Cerebellar nuclear complex (tissue), 1 donor: ENCODE measurements around the gene UBE2K.
"Not testable (repeated sequence)": the region's sequence is repeated elsewhere in the genome, so short reads cannot be mapped to it uniquely, and the experiment has no call there.

Source experiments
- DNase-seq, 2 experiments: peaks; one replicate each; lab custom pipeline; 2025; lab: John Stamatoyannopoulos, UW

UBE2K gene

GRCh38 chr4:39730072-39730471 is 32.1 kb downstream of the UBE2K start:
- DNase-seq: no peak

- no peak for DNase-seq
These were observed 34.0 kb downstream of the UBE2K start for GRCh38 chr4:39731908-39732307.

GRCh38 chr4:39732728-39733127 is 34.8 kb downstream of the UBE2K start:
- DNase-seq: no peak

DNA sequence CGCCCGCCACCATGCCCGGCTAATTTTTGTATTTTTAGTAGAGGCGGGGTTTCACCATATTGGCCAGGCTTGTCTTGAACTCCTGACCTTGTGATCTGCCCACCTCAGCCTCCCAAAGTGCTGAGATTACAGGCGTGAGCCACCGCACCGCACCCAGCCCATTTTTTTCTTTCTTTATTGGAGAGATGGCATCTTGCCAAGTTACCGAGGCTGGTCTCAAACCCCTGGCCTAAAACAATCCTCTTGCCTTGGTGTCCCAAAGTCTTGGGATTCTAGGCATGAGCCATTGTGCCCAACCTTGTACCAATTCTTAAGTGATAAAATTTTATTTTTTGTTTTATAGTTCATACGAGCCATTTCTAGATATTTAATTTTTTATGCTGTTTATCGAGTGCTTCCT is 41.7 kb downstream of the UBE2K start:
- not testable (repeated sequence) for DNase-seq

- DNase-seq: no peak
These were observed 43.5 kb downstream of the UBE2K start for GRCh38 chr4:39741401-39741800.

GRCh38 chr4:39745920-39746319 is 48.0 kb downstream of the UBE2K start:
- no peak for DNase-seq

GRCh38 chr4:39750216-39750615 is 52.3 kb downstream of the UBE2K start:
- no peak for DNase-seq

DNA sequence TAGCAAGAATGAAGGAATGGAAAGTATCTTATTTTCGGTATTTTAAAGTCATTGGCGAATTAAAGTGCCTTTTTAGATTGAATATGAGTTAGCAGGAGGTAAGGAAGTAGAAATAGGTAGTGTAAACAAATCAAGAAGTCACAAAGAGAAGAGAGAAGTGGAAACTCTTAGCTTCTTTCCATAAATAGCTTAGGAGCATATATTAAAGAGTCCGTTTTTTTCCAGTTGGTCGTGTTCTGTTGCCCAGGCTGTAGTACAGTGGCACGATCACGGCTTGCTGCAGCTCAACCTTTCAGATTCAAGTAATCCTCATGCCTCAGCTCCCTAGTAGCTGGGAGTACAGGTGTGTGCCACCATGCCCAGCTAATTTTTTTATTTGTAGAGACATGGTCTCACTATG is 56.4 kb downstream of the UBE2K start:
- DNase-seq: no peak

DNA sequence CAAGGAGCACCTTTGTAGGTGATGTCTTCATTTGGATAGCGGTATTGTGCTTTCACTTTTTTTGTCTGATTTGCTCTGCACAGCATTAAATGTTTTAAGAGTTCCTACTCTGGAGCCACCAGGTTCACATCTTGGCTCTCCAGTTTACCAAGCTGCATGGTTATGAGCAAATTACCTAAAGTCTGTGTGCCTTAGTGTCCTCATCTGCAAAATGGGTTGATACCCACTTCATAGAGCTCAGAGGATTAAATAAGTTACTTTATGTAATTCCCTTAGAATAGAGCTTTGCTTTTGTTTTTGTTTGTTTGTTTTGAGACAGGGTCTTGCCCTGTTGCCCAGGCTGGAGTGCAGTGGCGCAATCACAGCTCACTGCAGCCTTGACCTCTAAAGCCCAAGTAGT is 58.2 kb downstream of the UBE2K start:
- DNase-seq: no peak

- DNase-seq: no peak
These were observed 60.2 kb downstream of the UBE2K start for GRCh38 chr4:39758176-39758575.

- no peak for DNase-seq
These were observed 61.6 kb downstream of the UBE2K start for GRCh38 chr4:39759569-39759968.

DNA sequence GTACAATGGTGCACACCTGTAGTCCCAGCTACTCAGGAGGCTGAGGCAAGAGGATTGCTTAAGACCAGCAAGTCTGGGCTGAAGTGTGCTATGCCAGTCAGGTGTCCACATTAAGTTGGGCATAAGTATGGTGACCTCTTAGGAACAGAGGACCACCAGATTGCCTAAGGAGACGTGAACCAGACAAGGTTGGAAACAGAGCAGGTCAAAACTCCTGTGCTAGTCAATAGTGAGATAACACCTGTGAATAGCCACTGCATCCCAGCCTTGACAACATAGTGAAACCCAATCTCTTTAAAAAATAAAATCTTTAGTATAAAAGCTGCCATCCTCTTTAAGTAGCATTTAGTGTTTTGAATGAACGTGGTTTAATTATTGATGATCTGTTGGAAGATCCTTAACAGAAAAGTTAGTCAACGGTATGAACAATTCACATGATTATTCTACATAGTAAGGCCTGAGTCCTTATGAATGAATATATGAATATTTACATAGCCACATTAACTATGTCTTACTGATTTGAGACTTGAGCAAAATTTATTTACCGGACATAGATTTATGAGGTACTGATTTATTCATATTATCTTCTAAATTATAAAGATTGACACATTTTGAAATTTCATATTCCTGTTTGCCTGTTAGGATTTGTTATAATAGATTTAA is 63.2 kb downstream of the UBE2K start:
- DNase-seq: no peak

DNA sequence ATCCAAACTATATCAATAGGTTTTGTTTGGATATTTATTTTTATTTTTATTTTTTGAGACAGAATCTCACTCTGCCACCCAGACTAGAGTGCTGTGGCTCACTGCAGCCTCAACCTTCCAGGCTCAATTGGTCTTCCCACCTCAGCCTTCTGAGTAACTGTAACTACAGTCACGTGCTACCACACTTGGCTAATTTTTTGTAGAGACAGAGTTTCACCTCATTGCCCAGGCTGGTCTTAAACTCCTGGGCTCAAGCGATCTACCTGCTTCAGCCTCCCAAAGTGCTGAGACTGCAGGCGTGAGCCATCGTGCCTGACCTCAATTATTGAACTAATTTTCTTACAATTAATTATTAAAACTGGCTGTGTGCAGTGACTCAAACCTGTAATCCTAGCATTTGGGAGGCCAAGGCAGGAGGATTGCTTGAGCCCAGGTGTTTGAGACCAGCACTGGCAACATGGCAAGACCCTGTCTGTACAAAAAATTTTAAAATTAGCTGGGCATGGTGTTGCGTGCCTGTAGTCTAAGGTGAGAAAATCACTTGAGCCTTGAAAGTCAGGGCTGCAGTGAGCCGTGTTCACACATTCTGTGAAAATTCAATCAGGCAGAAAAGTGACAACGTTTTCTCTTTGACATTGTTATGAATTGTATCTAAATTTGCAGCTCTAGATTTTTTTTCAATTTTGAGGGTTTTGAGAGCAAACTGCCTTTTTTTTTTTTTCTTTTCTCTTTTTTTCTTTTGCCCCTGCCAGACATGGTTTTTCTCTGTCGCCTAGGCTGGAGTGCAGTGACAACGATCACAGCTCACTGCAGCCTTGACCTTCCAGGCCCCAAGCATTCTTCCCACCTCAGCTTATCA is 66.0 kb downstream of the UBE2K start:
- no peak for DNase-seq

DNA sequence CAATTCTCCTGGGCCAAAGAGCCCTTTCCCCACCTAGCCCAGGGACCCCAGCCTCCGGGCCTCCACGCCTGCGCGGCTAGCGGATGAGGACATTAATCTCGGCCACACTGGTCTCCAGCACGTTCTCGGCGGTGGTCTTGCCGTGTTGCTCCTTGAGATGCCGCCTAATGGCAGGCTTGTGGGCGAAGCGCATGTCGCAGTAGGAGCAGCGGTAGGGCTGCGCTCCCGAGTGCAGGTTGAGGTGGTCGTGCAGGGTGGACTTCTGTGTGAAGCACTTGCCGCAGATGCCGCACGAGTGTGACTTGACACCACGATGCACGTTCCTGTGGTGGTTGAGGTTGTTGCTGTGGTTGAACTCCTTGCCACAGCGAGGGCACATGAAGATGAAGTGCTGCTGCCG is 72.1 kb downstream of the UBE2K start:
- no peak for DNase-seq

- DNase-seq: no peak
These were observed 72.5 kb downstream of the UBE2K start for GRCh38 chr4:39770471-39770870.

GRCh38 chr4:39770969-39771724 is 73.2 kb downstream of the UBE2K start:
- no peak for DNase-seq

DNA sequence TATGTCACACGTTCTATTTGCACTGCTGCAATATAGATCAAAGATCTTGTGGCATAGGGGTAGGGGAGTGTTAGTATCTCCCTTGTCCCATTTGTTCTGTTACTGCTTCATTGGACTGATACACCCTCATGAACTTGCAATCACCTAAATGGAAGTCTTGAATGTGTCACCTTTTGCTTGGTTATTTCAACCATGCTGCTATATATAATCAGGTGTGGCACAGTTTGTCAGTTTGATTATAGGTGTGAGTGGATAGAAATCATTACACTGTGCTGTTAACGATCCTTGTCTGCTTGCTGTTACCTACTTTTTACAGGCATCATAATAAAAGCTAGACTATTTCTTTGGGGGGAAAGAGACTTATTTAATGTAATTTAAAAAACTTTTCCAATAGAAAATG is 84.1 kb downstream of the UBE2K start:
- DNase-seq: not testable (repeated sequence)

GRCh38 chr4:39785083-39785482 is 87.1 kb downstream of the UBE2K start:
- no peak for DNase-seq

DNA sequence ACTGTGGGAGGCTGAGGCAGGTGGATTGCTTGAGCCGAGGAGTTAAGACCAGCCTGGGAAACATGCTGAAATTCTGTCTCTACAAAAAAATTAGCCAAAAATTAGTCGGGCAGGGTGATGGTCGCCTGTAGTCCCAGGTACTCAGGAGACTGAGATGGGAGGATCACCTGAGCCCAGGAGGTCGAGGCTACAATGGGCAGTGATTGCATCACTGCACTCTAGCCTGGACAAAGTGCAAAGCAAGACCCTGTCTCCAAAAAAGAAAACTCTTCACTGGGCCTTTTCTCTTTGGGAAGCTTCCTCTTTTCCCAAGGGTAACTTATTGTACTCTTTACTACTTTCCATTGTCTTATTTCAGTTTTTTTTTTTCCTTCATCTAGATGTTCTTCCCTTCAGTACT is 88.9 kb downstream of the UBE2K start:
- DNase-seq: no peak

GRCh38 chr4:39792128-39792527 is 94.2 kb downstream of the UBE2K start:
- no peak for DNase-seq

GRCh38 chr4:39792529-39792928 is 94.6 kb downstream of the UBE2K start:
- DNase-seq: no peak

DNA sequence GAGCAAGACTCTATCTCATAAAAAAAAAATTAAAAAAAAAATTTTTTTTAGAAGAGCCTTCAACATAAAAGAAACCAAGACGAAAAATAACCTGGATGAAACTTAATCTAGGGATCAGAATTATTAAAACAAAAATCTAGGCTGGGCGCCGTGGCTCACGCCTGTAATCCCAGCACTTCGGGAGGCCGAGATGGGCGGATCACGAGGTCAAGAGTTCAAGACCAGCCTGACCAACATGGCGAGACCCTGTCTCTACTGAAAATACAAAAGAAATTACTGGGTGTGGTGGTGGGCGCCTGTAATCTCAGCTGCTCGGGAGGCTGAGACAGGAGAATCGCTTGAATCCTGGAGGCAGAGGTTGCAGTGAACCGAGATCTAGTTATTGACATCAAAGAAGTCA is 95.0 kb downstream of the UBE2K start:
- DNase-seq: not testable (repeated sequence)

- DNase-seq: no peak
These were observed 104.1 kb downstream of the UBE2K start for GRCh38 chr4:39802005-39802404.
